K562 (cell line): Measurements from ENCODE around the gene ENTREP3. TPM values are rescaled to one million over a fixed set of nuclear protein-coding genes. Genes with fewer than 3 reads are reported as not detected.

Experiments
- ATAC-seq: fragments of 200-7000 bp; cut with Tn5 transposase; 3 replicates; pipeline ENCODE4 v1.9.1; 2020; ENCODE audit warnings: moderate library complexity
- BruUV-seq: library from RNA; stranded (reverse); fragments of 400-500 nt; replicated peaks from 2 replicates; lab custom pipeline; 2021; lab: Mats Ljungman, UMichigan
- CTCF ChIA-PET: fragments of 300-600 bp; formaldehyde crosslinking; extraction: SDS; loops from one replicate; lab custom pipeline; 2021; ENCODE audit warnings: low intra/inter-chr PET ratio; lab: Yijun Ruan, JAX
- POLR2A ChIA-PET: fragments of 300-600, 350-650 bp; sonication (Branson Sonifier 250); formaldehyde crosslinking; extraction: SDS; loops from one replicate; lab custom pipeline; 2021; ENCODE audit warnings: antibody characterized with exemption, inconsistent platforms; lab: Yijun Ruan, JAX
- DNase-seq, 4 experiments: peaks; one replicate each; pipeline versions ENCODE4 v3.0.0 to v3.0.0-alpha.2; 2011 to 2018; ENCODE audit warnings: low spot score in 3 of 4, mixed read lengths in 3 of 4; ENCODE audit errors: extremely low read depth in 1 of 4
- FAIRE-seq: peaks from 2 replicates; lab custom pipeline; 2011; peaks lifted over from hg19 to GRCh38; lab: Jason Lieb, UNC
- H2AFZ ChIP-seq: 2 replicates; pipeline ENCODE4 v1.6.0; 2011; ENCODE audit warnings: low read depth, low read length, control low read depth, inconsistent platforms
- H3K27ac ChIP-seq: fragments of 200-600 bp; 3 replicates; pipeline ENCODE4 v1.8.0; 2011; ENCODE audit warnings: low read depth, mild to moderate bottlenecking, control low read depth, inconsistent platforms, low read length, moderate library complexity, mixed read lengths; ENCODE audit errors: extremely low read depth
- H3K27me3 ChIP-seq, 2 experiments: fragments of 300-600 bp in 1 of 2; 2 replicates in 1 of 2; 3 replicates in 1 of 2; pipeline versions ENCODE4 v1.6.0 to v1.8.0; 2011; ENCODE audit warnings: inconsistent platforms in 2 of 2, low read length in 2 of 2, mild to moderate bottlenecking in 1 of 2, mixed read lengths in 1 of 2, moderate library complexity in 1 of 2; ENCODE audit not compliant: control insufficient read depth in 2 of 2, insufficient read depth in 2 of 2
- H3K36me3 ChIP-seq: fragments of 300-600 bp; 3 replicates; pipeline ENCODE4 v1.8.0; 2011; ENCODE audit warnings: mild to moderate bottlenecking, low read length, inconsistent platforms; ENCODE audit not compliant: control insufficient read depth, insufficient read depth
- H3K4me1 ChIP-seq, 2 experiments: fragments of 200-600 bp in 1 of 2; replicated peaks in 1 of 2; 2 replicates in 1 of 2; 3 replicates in 1 of 2; pipeline versions ENCODE4 v1.5.1 to v1.8.0; 2011; ENCODE audit warnings: inconsistent platforms in 2 of 2, low read length in 2 of 2, mild to moderate bottlenecking in 1 of 2, mixed read lengths in 1 of 2, moderate library complexity in 1 of 2; ENCODE audit not compliant: control insufficient read depth in 2 of 2, insufficient read depth in 2 of 2
- H3K4me2 ChIP-seq: 2 replicates; pipeline ENCODE4 v1.6.1; 2011; ENCODE audit warnings: low read length, control low read depth, inconsistent platforms, mixed read lengths; ENCODE audit not compliant: insufficient read depth
- H3K4me3 ChIP-seq: fragments of 200-600 bp; sonication (generic), shearing (Covaris generic); 2 replicates; pipeline ENCODE4 v1.5.1; 2016; ENCODE audit warnings: control low read depth, inconsistent platforms
- H3K79me2 ChIP-seq: fragments of 200-600 bp; 3 replicates; pipeline ENCODE4 v1.8.0; 2011; ENCODE audit warnings: low read length, inconsistent platforms; ENCODE audit not compliant: control insufficient read depth, insufficient read depth
- H3K9ac ChIP-seq, 2 experiments: 2 replicates each; pipeline versions ENCODE4 v1.6.0 to v1.6.1; 2011; ENCODE audit warnings: low read depth in 2 of 2, low read length in 2 of 2, control low read depth in 1 of 2, inconsistent platforms in 1 of 2, mild to moderate bottlenecking in 1 of 2, mixed read lengths in 1 of 2; ENCODE audit not compliant: insufficient read depth in 1 of 2
- H3K9me1 ChIP-seq: one replicate; pipeline ENCODE4 v1.6.0; 2011; ENCODE audit warnings: inconsistent platforms, mild to moderate bottlenecking, low read length, moderate library complexity; ENCODE audit not compliant: control insufficient read depth, insufficient read depth
- H3K9me3 ChIP-seq: replicated peaks from 2 replicates; pipeline ENCODE4 v1.5.1; 2011; ENCODE audit warnings: low read depth, low read length, inconsistent platforms; ENCODE audit not compliant: control insufficient read depth, insufficient read depth
- H4K20me1 ChIP-seq: replicated peaks from 2 replicates; pipeline ENCODE4 v1.6.1; 2011; ENCODE audit warnings: low read length, inconsistent platforms, mixed read lengths; ENCODE audit not compliant: control insufficient read depth, insufficient read depth
- FOXM1 ChIP-seq, 2 experiments: fragments of 450-650 bp in 1 of 2; sonication (generic) in 1 of 2; formaldehyde crosslinking in 1 of 2; IDR thresholded peaks; 2 replicates each; pipeline versions ENCODE4 v1.6.1 to v1.9.0; 2017 to 2022; ENCODE audit warnings: low read depth in 2 of 2, mild to moderate bottlenecking in 2 of 2, missing genetic modification reagents in 1 of 2, moderate library complexity in 1 of 2
- HMG20A ChIP-seq: fragments of 450-650 bp; formaldehyde crosslinking; conservative IDR thresholded peaks from 2 replicates; pipeline ENCODE4 v1.4.0; 2020; ENCODE audit warnings: mild to moderate bottlenecking, mixed read lengths
- KDM5B ChIP-seq: fragments of 200-600 bp; sonication (generic); IDR thresholded peaks from 2 replicates; pipeline ENCODE4 v1.6.1; 2012; ENCODE audit warnings: low read depth, mild to moderate bottlenecking, moderate library complexity, low read length, control low read depth, inconsistent platforms; ENCODE audit not compliant: insufficient replicate concordance
- REST ChIP-seq, 2 experiments: fragments of 450-650 bp; formaldehyde crosslinking in 1 of 2; IDR thresholded peaks; 2 replicates each; pipeline versions ENCODE4 v1.4.0 to v1.6.1; 2014 to 2020; ENCODE audit warnings: mild to moderate bottlenecking in 2 of 2, borderline replicate concordance in 1 of 2, low read depth in 1 of 2
- WGBS: fragments of 100-300 bp; shearing (Covaris generic); methylation state at CpG from one replicate; pipeline ENCODE4 v1.1.6; 2016; ENCODE audit warnings: low coverage, mixed read lengths; ENCODE audit not compliant: insufficient coverage; ENCODE audit errors: missing lambda C conversion rate; 5-methylcytosine and 5-hydroxymethylcytosine counted together
- in situ Hi-C: fragments of 300-500 bp; cut with MboI; formaldehyde crosslinking; loops from 4 replicates; pipeline ENCODE4 v1.15.0; 2018; ENCODE audit warnings: inconsistent platforms, mixed read lengths
- intact Hi-C: fragments of 100-400 bp; cut with micrococcal nuclease; formaldehyde crosslinking; loops from 2 replicates; pipeline ENCODE4 v1.14.2; 2022
- polyA plus RNA-seq, 8 experiments: library from polyadenylated mRNA; depleted of rRNA in 4 of 8; stranded (reverse) in 5 of 8; unstranded in 3 of 8; fragments of >200 nt; fragmentation: Nextera tagmentation in 2 of 8; fragmentation: Illumina TruSeq in 1 of 8; extraction: Ambion mirVana in 2 of 8; extraction: Trizol in 1 of 8; gene quantifications; 2 replicates each; pipeline versions ENCODE4 v1.2.1 to v1.2.3, GENCODE V29; 2011 to 2014; ENCODE audit warnings: inconsistent platforms in 1 of 8, missing spikeins in 1 of 8
- total RNA-seq, 7 experiments: library from RNA; depleted of rRNA in 6 of 7; stranded (reverse); fragments of >200 nt in 6 of 7; fragmentation: Illumina TruSeq in 2 of 7; extraction: Trizol in 2 of 7; gene quantifications; 2 replicates each; pipeline versions ENCODE4 v1.2.1 to v1.2.3, GENCODE V29; 2011 to 2021; ENCODE audit warnings: low replicate concordance in 1 of 7

ENTREP3 gene
- total and polyA plus RNA-seq, 9 of the 15 experiments (the other 6 are each of a cell fraction or from before 2014, with no cell fraction given) = 1.9 to 41.8 (median 5.9) TPM

DNA sequence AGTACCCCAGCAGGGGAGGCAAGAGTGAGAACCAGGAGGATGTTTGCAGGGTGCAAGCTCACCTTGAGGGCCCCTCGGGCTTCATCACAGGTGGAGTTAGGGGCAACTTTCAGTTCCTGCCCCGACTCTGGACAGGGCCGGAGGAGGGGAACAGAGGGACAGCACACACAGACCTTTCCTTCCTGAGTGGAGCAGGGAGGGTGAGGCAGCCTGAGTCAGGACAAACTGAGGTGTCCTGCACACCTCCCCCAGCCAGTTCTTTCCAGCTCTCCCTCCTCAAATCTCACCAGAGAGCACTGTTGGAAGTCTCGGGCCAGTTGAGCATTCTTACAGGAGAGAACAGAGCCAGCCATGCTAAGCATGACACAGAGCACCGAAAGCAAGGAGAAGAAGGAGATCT lies 1.5 kb downstream of the ENTREP3 start:
- POLR2A ChIA-PET = no interaction called here
- H3K9ac ChIP-seq = peak overlapping the region; percentile 75 to 97; a peak in 3 of 4 replicates
- peaks cover 39% of the 10 kb centered on the region; the same call in 2 of the 3 replicates for H3K36me3 ChIP-seq
- H3K9me3 ChIP-seq = no peaks in the 10 kb centered on the region
- H3K4me3 ChIP-seq = peak overlapping the region; percentile 58
- H3K27ac ChIP-seq = peak overlapping the region; percentile 65; the same call in 1 of the 3 replicates
- ATAC-seq (no peak), DNase-seq (peak in 1 of 4 experiments; percentile 34), FAIRE-seq (no peak)
- no peaks in the 10 kb centered on the region for H3K9me1 ChIP-seq
- peaks cover 25 to 48% of the 10 kb centered on the region in 2 experiments for H3K4me1 ChIP-seq
- CTCF ChIA-PET = interaction anchor here (1.2 kb wide), 1 partner anchor 70 kb away, joined by 4 read pairs; no protein-coding TSS in a partner anchor
- WGBS = 58% methylated on average over 5 of the region's 5 CpGs
- in situ Hi-C loops = loop anchor here (10.0 kb wide), 1 partner anchor 341 kb away; no protein-coding TSS in a partner anchor
- no TSS peak for BruUV-seq
- peaks cover 18% of the 10 kb centered on the region for H3K79me2 ChIP-seq
- H3K4me2 ChIP-seq = peak overlapping the region; percentile 81
- no peak for TF ChIP-seq HMG20A
- 0 out of 2 replicates have a peak, but pooled peaks have one; percentile 6 for TF ChIP-seq REST (IDR thresholded peaks at IDR 0.05; ENCODE audit: borderline replicate concordance)
- no peak for TF ChIP-seq REST (CRISPR knock-in tag; IDR thresholded peaks at IDR 0.05; ENCODE audit: low read depth)
- TF ChIP-seq KDM5B = peak; percentile 4
- TF ChIP-seq FOXM1 (IDR thresholded peaks at IDR 0.05; ENCODE audit: low read depth) = no peak
- TF ChIP-seq FOXM1 (CRISPR knock-in tag; IDR thresholded peaks at IDR 0.05; ENCODE audit: low read depth) = 0 out of 2 replicates have a peak, but pooled peaks have one; percentile 13
- no peak overlapping the region for H2AFZ ChIP-seq
- intact Hi-C loops = loop anchor here (5.0 to 10.0 kb wide), 2 partner anchors 251 to 339 kb away; no protein-coding TSS in a partner anchor
- H3K27me3 ChIP-seq = no peaks in the 10 kb centered on the region
- no peaks in the 10 kb centered on the region for H4K20me1 ChIP-seq
